H4 (cell line): ENCODE data around the gene GRHL1. TPM values are rescaled to one million over a fixed set of nuclear protein-coding genes. Genes with fewer than 3 reads are reported as not detected.

Source experiments
- DNase-seq: peaks from one replicate; pipeline ENCODE4 v3.0.0-alpha.2; 2015; ENCODE audit warnings: low spot score
- total RNA-seq: library from RNA; depleted of rRNA; stranded (reverse); fragments of >200 nt; shearing (Covaris generic); gene quantifications from 2 replicates; pipeline ENCODE4 v1.2.3, GENCODE V29; 2014

The GRHL1 gene
- total RNA-seq, 1 experiment from 2014 or later = 0.25 TPM

DNA sequence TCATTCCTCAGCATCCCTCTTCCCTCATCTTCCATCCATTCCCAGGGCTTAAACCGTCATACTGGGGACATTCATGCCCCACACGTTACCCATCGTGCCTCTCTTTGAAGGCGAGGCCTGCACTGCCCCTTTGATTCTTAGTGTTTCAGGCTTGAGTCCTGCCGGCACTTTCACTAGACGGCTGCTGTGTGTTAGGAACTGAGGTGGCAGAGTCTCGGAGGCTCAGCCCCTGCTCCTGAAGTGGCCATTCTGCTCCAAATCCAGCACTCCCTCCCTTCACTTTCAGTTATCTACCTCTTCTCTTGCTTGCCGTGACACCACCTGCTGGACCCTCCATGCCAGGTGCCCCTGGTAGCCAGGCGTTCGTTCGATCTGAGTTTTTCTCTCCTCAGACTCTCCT, 43.0 kb downstream of the GRHL1 start:
- DNase-seq = no peak

DNA sequence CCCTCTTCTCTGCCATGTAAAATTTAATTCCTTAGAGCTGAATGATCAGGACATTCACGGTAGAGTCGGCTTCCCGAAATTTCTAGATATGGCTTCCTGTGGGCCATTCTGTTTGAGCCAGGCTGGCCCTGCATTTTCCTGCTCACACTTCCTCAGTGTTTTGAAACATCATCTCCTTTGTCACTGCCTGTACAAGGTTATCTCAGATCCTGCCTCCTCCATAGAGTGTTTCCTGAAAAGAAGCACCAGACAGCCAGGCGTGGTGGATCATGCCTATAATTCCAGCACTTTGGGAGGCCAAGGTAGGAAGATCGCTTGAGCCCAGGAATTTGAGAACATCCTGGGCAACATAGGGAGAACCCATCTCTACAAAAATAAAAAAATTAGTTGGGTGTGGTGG, 43.6 kb downstream of the GRHL1 start:
- DNase-seq = no peak

DNA sequence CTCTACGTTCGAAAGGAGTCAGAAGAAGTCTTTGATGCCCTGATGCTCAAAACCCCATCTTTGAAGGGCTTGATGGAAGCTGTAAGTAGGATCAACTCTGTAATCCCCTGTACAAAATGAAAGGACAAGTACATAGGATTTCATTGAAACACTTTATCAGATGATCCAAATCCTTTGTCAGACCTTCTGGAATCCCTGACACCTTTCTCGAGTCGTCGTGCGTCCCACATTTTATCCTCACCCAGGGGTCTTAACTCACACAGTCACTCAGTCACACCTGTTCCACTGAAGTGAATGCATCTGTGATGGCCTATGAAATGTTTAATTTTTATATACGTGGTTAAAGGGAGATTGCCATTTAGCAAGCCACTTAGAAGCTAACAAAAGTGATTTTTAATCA, 44.8 kb downstream of the GRHL1 start:
- no peak for DNase-seq

DNA sequence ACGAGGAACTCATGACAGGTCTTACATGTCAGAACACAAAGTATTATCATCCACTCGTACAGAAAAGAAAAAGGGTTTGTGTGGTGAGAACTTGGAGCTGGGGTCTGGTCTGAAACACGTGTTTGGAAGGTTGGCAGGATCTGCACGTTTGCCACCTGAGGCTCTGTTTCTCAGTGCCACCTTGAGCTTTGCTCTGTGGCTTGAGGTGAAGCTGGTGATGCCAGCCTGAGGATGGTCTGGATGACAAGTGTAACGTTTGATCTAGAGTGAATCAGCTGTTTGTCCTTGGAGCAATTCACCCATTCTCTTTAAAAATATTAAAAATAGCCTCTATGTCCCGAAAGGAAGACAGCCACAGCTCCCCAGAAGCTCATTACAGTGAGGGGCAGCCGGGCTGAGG, 46.4 kb downstream of the GRHL1 start:
- no peak for DNase-seq

DNA sequence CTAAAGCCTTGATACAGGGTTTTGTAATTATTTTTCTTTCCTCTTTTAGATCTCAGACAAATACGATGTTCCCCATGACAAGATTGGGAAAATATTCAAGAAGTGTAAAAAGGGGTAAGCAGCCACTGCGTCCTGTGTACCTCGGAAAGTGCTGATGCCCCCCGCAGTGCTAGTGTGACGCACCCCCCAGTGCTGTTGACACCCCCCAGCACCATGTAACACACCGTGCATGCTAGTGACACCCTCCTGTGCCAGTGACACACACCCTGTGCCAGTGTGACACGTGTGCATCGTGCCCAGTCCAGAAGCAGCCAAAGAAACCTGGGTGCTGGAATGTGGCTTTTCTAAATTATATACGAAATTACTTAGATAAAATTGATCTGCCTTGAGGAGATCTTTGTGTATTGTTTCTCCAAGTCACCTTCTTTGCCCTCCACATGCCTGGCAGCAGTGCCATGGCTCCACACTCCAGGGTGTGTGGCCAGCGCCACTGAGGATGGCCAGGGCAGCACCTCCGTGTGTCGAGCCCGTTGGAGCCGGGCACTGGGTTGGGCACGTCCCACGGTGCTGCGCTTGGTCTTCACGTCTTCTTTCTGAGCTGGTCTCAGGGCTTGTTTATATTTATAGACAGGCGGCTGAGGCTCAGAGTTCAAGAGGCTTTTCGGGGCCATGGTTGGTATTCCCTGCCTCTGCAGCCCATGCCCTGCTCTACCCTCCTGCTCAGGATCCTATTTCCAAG, 47.6 kb downstream of the GRHL1 start:
- no peak for DNase-seq

DNA sequence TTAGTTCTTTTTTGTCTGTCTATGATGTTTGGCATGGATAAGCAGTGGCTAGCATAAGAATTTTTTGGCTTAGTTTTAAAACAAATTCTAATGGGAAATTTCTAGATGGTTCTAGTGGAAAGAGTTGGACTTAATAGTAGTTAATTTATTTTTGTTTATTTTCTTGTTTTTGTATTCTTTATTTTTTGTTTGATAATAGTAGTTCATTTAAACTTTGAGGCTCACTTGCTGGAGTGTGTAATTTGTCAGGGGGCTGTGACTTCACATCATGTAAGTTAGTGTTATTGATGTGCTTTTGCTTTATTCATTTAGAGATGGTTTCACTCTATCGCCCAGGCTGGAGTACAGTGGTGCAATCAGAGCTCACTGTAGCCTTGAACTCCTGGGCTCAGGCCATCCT, 48.2 kb downstream of the GRHL1 start:
- no peak for DNase-seq

DNA sequence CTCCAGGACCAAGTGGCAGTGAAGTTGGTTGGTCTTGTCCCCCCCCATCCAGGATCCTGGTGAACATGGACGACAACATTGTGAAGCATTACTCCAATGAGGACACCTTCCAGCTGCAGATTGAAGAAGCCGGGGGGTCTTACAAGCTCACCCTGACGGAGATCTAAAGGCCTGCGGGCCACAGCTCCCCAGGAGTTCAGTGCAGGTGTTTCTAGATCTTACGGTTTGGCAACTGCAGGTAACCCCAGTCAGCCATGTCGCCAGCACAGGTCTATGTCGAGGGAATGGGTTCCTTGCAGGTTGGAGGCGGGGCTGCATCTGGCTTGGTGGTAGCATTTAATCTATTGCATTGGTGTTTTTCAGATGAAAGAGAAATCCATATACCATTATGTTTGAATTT, 49.0 kb downstream of the GRHL1 start:
- no peak for DNase-seq

DNA sequence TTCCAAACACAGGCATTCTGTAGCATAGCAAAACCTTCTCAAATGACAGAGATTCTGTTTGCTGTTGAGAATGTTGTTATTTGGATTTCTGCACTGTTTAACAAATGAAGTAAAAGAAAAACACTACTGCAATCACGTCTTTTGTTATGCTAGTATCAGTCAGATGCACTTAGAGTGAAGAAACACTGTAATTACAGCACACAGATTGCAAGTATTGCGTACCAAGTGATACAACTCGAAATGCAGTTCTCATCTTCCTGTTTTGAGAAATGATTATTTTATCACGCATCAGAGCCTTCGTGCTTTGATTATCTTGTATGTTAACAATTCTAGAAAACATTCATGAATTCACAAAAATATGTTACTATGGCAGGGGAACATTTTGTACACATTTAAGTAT, 50.1 kb downstream of the GRHL1 start:
- no peak for DNase-seq

DNA sequence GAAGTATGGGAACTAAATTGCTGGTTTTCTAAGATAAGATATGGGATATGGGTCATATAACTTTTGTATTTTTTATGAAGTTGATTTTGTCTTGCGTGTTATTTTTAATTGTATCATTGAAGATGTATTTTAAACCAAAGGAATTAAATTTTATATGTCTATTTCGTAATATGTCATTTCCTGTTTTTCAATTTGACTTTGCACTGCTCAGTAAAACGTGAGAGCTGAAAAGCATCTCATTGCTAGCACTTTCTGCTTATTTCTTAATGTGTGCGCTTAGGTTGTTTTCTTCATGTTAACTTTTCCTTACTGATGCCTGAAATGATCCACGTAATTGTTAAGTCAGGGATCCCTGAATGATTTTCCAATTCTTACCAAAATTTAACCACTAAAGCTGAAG, 50.6 kb downstream of the GRHL1 start:
- DNase-seq = no peak

DNA sequence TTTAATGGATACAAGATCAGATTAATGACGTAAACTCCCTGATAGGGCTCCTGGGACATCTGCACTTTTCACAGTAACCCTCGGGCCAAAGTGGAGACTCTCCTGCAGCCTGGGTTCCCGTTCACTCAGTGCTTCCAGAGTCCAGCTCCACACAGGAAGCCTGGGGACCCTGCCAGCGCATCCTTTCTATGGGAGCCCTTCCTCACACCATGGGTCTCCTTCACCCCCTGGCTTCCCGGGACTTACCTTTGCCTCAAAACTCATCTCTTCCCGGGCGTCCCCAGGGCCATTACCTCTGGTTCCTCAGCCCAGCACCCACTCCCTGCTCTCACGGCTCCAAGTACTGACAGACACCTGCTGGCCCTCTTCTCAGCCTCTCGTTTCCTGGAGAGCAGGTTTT, 51.2 kb downstream of the GRHL1 start:
- DNase-seq = no peak

DNA sequence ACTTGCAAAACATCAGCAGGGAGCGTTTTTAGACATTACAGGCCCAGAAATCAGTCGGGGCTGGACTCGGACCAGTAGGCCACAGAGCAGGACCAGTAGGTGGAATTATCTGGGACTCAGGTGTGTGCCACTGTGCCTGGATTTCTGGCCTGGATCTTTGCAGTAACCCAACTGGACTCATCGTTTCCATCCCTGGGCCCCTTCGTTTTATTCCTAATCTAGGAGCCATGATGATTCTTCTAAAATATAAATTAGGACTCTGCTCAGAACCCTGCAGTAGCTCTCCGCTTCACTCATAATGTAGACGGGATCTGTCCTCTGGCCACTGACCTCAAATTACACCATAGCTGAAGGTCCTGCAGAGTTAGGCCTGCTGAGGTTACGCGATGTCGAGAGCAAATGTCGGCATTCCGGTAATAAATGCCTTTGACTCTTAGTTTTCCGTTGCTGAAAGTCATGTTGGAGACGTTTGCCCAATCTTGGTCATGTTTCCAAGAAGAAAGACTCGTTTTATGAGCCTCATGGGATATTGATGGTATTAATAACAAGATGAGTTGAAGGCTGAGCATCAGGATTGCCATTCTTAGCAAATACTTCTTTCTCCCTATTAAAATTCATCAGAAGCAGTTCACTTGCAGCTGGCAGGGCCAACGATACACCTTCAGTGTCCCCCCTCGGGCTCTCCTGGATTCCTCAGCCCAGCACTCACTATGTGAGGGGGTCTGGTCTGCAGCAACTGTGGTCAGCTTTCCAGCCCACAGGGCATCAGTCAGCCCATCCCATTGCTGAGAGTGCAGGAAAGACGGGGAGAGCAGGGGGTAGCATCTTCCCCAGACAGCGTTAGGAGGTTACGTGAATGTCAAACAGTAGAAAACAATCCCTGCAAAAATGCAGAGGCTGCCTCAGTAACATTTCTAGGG, 52.0 kb downstream of the GRHL1 start:
- no peak for DNase-seq

DNA sequence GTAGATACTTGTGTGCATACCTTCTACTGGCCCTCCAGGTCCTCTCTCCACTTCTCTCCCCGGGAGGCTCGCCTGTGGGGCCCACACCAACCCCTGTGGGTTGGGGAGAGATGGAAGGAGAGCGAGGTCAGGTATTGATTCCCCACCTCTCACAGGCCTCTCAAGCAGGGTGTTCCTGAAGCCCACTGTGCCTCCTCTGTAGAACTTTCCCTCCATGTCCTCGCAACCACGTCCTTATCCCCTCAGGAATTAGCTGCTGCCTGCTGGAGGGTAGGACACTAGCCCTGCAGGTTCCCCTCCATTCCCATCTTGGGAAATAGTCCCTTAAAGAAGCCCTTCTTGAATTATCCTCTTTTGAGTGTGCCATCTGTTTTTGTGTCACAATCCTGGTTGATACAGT, 52.9 kb downstream of the GRHL1 start:
- no peak for DNase-seq

DNA sequence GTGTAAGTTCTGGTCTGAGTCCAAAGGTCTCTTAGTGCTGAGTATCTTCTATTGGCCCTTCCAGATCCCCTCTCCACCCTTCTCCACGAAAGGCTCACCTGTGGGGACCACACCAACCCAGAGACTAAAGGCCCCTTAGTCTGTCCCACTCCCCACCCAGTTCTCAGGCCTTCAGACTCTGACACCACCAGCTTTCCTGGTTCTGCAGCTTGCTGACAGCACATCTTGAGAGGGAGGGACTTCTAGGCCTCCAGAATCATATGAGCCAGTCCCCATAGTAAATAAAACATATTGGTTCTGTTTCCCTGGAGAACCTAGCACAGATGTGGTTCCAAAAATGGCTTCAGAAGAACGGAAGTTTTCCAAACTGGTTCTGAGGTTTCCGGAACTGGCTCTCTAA, 53.3 kb downstream of the GRHL1 start:
- no peak for DNase-seq

DNA sequence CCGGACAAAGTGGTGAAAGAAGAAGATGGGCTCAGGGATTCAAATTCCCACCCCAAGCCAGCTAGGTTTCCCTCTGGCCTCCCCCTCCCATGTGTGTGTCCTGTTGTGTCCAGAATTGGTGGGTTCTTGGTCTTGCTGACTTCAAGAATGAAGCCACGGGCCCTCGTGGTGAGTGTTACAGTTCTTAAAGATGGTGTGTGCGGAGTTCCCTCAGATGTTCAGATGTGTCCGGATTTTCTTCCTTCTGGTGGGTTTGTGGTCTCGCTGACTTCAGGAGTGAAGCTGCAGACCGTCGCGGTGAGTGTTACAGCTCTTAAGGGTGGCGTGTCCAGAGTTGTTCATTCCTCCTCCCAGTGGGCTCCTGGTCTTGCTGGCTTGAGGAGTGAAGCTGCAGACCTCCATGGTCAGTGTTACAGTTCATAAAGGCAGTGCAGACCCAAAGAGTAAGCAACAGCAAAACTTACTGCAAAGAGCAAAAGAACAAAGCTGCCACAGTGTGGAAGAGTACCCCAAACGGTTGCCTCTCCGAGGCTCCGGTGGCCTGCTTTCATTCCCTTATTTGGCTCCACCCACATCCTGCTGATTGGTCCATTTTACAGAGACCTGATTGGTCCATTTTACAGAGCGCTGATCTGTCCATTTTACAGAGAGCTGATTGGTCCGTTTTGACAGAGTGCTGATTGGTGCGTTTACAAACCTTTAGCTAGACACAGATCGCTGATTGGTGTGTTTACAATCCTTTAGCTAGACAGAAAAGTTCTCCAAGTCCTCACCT, 54.2 kb downstream of the GRHL1 start:
- DNase-seq = no peak

DNA sequence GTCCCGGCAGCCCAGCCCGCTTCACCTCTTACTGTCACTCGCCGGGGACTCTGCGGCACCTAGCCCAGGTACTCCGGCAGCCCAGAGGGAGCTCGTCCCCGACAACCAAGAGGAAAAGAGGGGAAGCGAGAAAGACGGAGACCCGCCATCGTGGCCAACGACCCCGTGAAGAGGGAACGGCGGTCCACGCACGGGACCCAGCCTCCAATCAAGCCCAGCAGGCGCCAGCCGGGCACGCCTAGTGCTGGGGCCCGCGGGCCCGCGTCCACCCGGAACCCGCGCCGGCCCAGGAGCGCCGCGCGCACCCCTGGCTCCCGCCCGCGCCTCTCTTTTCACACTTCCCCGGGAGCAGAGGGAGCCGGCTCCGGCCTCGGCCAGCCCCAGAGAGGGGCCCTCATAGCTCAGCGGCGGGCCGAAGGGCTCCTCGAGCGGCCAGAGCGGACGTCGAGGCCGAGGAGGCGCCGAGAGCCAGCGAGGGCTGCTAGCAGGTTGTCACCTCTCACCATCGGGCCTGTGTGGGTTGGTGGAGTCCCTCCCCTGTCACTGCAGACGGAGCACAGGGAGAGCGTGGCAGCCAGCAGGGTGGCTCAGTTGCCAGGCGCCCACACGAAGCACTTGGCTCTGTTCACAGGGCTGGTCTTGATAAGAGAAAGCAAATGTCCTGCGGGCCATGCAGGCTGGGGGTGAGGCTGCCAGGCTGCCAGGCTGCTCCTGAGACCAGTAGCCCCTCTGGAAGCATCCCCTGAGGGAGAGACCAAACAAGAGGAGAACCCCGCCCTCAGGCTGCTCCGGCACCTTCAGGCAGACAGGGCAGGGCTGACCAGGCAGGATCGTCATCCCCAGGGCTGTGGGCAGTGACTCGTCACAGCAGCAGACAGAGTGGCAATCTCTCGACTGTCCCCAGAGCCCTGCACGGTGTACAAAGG, 55.0 kb downstream of the GRHL1 start:
- no peak for DNase-seq

DNA sequence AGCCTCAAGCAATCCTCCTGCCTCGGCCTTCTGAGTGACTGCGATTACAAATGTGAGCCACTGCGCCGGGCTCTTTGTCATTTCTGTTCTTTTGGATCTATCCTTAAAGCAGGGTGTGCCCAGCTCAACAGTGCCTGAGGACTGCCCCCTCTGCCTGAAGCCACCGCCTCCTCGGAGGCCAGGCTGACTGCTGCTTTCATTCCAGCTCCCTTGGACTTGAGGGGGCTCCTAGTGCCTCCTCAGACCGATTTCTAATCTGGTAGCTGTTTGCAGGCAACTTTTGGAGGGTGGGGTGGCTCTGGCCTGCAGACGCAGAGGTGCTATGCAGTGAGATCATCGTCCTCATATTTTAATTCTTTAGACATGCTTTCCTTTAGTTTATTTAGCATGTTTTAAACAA, 55.9 kb downstream of the GRHL1 start:
- DNase-seq = no peak

DNA sequence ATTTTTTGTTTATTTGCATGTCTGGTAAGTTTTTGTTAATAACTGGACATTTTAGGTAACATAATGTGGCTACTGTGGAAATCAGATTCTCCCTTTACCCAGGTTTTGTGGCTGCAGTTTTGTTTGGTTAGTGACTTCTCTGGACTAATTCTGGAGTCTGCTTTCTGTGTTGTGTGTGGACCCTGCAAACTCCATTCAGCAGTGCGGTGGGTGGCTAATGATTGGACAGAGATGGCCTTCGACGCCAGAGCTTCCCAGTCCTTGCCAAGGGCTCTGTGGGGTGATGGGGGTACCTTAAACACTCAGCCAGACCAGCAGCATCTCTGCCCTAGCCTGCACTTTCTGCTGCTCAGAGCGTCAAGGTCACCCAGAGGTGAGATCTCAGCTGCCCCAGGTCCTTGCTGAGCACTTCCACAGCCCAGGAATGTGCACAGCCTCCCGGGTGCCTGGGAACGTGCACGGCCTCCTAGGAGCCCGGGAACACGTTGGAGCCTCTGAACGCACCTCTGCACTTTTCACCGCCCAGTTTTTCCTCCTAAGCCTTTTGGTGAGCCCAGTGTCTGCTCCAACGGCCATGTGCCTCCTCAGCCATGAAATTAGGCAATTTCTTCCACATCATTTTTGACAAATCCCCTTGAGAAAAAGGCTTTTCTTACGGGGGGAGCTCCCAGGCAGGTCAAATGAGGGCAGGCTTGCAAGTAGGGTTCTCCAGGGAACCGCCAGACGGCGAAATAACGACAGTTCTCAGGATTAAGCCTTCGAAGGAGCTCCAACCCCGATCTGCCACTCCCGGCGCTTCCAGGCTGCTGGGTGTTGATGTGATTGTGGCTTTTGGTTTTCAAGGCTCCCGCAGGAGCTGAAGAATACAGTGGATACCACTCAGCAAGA, 56.7 kb downstream of the GRHL1 start:
- no peak for DNase-seq

DNA sequence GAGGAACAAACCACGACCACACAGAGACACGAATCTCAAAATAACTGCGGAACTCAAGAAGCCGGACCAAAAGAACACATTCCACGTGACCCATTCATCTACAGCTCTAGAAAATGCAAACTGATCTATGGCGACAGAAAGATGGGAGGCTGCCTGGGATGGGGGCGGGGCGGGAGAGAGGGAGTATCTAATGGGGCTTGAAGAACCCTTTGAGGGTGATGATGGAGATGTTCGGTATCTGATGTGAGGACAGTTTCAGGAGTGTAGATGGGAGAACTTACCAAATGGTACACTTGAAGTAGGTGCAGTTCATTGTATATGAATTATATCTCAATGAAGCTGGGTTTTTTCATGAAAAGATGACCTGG, 57.3 kb downstream of the GRHL1 start:
- no peak for DNase-seq

DNA sequence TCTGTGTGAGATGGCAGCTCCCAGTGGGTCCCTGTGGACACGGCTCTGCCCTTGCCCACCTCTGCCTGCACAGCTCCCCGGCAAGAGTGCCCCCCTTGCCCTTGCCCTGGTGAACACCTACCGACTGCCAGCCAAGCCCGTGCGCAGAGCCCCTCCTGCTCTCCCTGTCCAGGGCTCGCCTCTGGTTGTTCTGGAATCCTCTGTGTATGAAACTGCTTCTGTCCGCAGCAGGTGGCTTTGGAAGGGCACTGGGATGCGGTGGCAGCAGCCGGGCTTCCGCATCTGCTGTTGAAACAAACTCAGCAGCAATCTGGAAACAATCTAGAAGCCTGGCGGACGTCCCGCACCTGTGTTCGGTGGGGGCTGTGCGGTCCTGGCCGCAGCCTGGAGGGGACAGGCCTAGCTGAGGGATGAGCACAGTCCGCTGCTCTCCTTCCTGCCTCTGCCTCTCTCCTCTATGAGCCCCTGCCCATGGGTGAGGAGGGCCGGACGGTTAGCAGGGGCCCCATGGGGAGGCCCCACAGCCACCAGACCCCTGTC, 57.8 kb downstream of the GRHL1 start:
- DNase-seq = no peak
